ENCODE results near the gene TMEM30B. TPM values are rescaled to one million over a fixed set of nuclear protein-coding genes. Genes with fewer than 3 reads are reported as not detected.

The TMEM30B gene
- total RNA-seq, 1 experiment from 2014 or later, result 0.12 TPM

GRCh38 chr14:61250063-61250462 is 31.1 kb downstream of the TMEM30B start:
- no peak overlapping the region for H3K4me3 ChIP-seq (replicated peaks in 1 of 2; ENCODE audit: low read depth in 1 of 2, low read length in 2 of 2)
- ChIA-PET RAD21 (ENCODE audit: low non-redundant PET in 1 of 2, low total read pairs in 2 of 2, uncharacterized antibody in 2 of 2, unreplicated experiment in 2 of 2) (no interaction called here), CTCF (no interaction called here), POLR2A (no interaction called here)
- no peak overlapping the region for H3K9ac ChIP-seq (ENCODE audit: low read length)
- no peaks in the 10 kb centered on the region for H3K9me3 ChIP-seq (ENCODE audit: control insufficient read depth in 1 of 2, insufficient read depth in 1 of 2, low read depth in 1 of 2, low read length in 2 of 2)
- no TSS peak for BruUV-seq (replicated peaks)
- H4K20me1 ChIP-seq (ENCODE audit: insufficient read depth), result no peaks in the 10 kb centered on the region
- H3K4me2 ChIP-seq (ENCODE audit: low read length), result no peak overlapping the region
- H3K36me3 ChIP-seq (ENCODE audit: control insufficient read depth in 1 of 2, insufficient read depth in 2 of 2, low read length in 2 of 2), result no peaks in the 10 kb centered on the region
- ATAC-seq (no peak), DNase-seq (ENCODE audit: low read depth, low spot score) (no peak)
- no peak overlapping the region for H2AFZ ChIP-seq (ENCODE audit: low read depth, low read length, poor library complexity, severe bottlenecking)
- no peak for TF ChIP-seq EZH2 (IDR thresholded peaks at IDR 0.05)
- no peak for TF ChIP-seq EGR1 (IDR thresholded peaks at IDR 0.05; ENCODE audit: low read depth)
- TF ChIP-seq POLR2A (IDR thresholded peaks at IDR 0.05; ENCODE audit: borderline replicate concordance, extremely low read depth, insufficient read depth, insufficient read length), result no peak
- TF ChIP-seq JUND (IDR thresholded peaks at IDR 0.05), result no peak
- TF ChIP-seq FOSL1 (IDR thresholded peaks at IDR 0.05; ENCODE audit: low read depth), result no peak
- TF ChIP-seq YY1 (IDR thresholded peaks at IDR 0.05; ENCODE audit: extremely low read depth, insufficient replicate concordance, low read depth, low read length), result no peak
- no peak for TF ChIP-seq ELF1 (IDR thresholded peaks at IDR 0.05; ENCODE audit: borderline replicate concordance, low read depth)
- TF ChIP-seq ATF3 (IDR thresholded peaks at IDR 0.05), result no peak
- TF ChIP-seq ZNF274 (IDR thresholded peaks at IDR 0.05; ENCODE audit: low read depth, low read length), result no peak
- no peak for TF ChIP-seq CEBPB (IDR thresholded peaks at IDR 0.05; ENCODE audit: low read depth)
- TF ChIP-seq POLR2AphosphoS5 (IDR thresholded peaks at IDR 0.05; ENCODE audit: low read depth, low read length), result no peak
- no peak for TF ChIP-seq CTCF (IDR thresholded peaks at IDR 0.05 in 2 of 3, conservative IDR thresholded peaks at IDR 0.05 in 1 of 3; ENCODE audit: borderline replicate concordance in 1 of 3, insufficient read depth in 1 of 3, low read depth in 2 of 3, low read length in 2 of 3)
- no peak for TF ChIP-seq SRF (IDR thresholded peaks at IDR 0.05; ENCODE audit: low read depth)
- TF ChIP-seq CBX3 (IDR thresholded peaks at IDR 0.05; ENCODE audit: low read depth), result no peak
- no peak for TF ChIP-seq EZH2phosphoT487 (IDR thresholded peaks at IDR 0.05; ENCODE audit: borderline replicate concordance)
- TF ChIP-seq SIN3A (IDR thresholded peaks at IDR 0.05; ENCODE audit: low read depth), result no peak
- TF ChIP-seq MAX (IDR thresholded peaks at IDR 0.05), result no peak
- no peak for TF ChIP-seq SP1 (IDR thresholded peaks at IDR 0.05; ENCODE audit: low read depth)
- no peak for TF ChIP-seq RAD21 (IDR thresholded peaks at IDR 0.05; ENCODE audit: low read depth)
- intact Hi-C loops (cut with micrococcal nuclease), result loop anchor here (5.0 to 10.0 kb wide), 3 partner anchors 533 to 1285 kb away; no protein-coding TSS in a partner anchor
- no peaks in the 10 kb centered on the region for H3K79me2 ChIP-seq (ENCODE audit: insufficient read depth, low read length)
- H3K4me1 ChIP-seq (ENCODE audit: control insufficient read depth in 1 of 2, insufficient read depth in 2 of 2, low read length in 2 of 2), result peaks cover 0 to 5% of the 10 kb centered on the region in 2 experiments; a peak in 2 of 4 replicates
- H3K27me3 ChIP-seq (ENCODE audit: insufficient read depth, low read length), result no peaks in the 10 kb centered on the region
- H3K27ac ChIP-seq (ENCODE audit: low read depth, low read length), result no peak overlapping the region
- H3K9me2 ChIP-seq (ENCODE audit: insufficient read depth), result no peaks in the 10 kb centered on the region

Measured in HCT116 (cell line).